HG02970 (cell line): Measurements from ENCODE around the gene PKMYT1.

Source experiments
- ATAC-seq: cut with Tn5 transposase; IDR thresholded peaks from one replicate; pipeline ENCODE4 v1.9.1; 2021; ENCODE audit warnings: mild to moderate bottlenecking, moderate library complexity, moderate number of reproducible peaks; ENCODE audit not compliant: unreplicated experiment, low FRiP score

PKMYT1 gene

GRCh38 chr16:2975161-2975795 lies 5.0 kb downstream of the PKMYT1 start:
- ATAC-seq: no peak

GRCh38 chr16:2974319-2975056 lies 5.8 kb downstream of the PKMYT1 start:
- ATAC-seq: no peak

- ATAC-seq: no peak
Observed at GRCh38 chr16:2973605-2974318, 6.5 kb downstream of the PKMYT1 start.

GRCh38 chr16:2973093-2973492 lies 7.2 kb downstream of the PKMYT1 start:
- ATAC-seq: no peak

GRCh38 chr16:2971985-2972784 lies 8.1 kb downstream of the PKMYT1 start:
- ATAC-seq: no peak

GRCh38 chr16:2971134-2971984 lies 8.9 kb downstream of the PKMYT1 start:
- no peak for ATAC-seq

- ATAC-seq: no peak
Observed at GRCh38 chr16:2970563-2970962, 9.7 kb downstream of the PKMYT1 start.

DNA sequence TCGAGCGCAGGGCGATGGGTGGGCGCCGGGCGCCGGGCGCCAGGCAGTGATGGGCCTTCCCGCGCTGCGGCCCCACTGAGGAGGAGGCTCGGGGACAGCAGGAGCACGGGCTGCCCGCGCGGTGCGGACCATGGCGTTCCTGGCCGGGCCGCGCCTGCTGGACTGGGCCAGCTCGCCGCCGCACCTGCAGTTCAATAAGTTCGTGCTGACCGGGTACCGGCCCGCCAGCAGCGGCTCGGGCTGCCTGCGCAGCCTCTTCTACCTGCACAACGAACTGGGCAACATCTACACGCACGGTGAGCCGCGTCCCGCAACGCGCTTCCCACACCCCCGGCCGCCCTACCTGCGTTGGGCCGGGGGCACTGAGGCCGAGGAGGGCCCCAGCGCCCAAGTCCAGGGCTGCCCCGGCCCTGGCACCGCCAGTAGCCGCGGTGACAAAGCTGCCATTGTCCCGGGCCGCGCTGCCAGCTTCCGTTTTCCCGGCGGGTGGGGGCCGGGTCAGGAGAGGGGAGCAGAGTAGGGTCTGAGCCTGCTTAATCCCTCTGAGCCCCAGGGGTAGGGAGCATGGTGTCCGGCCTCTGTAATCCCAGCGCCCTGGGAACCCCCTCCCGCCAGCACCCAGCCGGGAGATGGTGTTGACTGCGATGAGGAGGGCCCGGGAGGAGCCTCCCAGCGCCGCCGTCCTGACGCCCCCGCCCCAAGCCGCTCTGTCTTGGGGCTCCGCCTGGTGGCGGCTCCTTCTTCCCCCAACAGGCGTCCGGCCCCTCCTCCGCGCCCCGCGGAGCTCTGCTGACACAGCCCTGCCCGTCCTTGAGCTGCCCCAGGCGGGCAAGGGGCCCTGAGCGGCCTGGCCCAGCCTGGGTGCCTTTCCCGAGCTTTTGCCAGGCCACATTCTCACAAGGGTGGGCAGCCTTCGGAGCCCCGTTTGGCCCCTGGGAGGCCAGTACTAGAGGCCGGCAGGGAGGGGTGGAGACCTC lies 10.4 kb downstream of the PKMYT1 start:
- peak; percentile 33 for ATAC-seq

DNA sequence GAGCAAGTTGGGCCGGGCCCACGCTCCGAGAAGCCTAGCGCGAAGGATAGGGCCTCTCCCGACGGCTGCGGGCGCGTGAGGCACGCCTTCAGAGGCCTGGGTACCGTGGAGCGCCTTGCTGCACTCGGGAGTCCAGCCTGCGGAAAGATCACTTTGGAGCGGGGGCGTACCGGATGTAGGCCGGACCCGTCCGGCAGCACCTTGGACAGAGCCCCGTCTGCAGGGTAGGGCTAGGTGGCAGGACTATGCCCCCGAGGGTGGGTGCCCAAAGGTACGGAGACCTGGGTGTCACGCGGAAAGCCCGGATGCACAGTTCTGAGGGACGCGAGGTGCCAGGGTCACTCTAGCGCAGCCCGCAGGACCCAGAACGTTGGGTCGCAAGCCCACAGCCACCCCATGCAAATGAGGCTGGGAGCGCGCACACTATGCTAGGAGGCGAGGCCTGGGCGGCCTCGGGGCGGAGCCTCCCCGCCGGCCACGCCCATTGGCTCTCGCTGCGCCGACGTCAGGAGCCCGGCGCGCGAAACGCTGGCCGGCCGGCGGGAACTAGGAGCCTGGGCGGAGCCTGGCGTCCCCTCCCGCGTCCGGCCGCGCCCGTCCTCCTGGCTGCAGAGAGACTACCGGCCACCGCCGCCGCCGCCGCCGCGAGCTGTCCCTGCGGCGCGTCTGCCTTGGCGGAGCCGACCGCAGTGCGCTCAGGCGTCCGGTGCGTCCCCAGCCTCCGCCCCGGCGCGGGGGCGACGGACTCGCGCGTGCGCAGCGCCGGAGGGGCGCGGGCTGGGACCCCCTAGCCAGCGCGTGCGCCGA lies 11.3 kb downstream of the PKMYT1 start, which contains the start of gene PAQR4:
PAQR4 (plus strand) TSS at position 611 of the 807 bp plus-strand sequence. CDS start 327 bp downstream, outside the sequence.
- peak; percentile 63 for ATAC-seq

- ATAC-seq: no peak
Observed at GRCh38 chr16:2968368-2968737, 11.9 kb downstream of the PKMYT1 start.

GRCh38 chr16:2967721-2968161 lies 12.5 kb downstream of the PKMYT1 start:
- ATAC-seq: no peak

DNA sequence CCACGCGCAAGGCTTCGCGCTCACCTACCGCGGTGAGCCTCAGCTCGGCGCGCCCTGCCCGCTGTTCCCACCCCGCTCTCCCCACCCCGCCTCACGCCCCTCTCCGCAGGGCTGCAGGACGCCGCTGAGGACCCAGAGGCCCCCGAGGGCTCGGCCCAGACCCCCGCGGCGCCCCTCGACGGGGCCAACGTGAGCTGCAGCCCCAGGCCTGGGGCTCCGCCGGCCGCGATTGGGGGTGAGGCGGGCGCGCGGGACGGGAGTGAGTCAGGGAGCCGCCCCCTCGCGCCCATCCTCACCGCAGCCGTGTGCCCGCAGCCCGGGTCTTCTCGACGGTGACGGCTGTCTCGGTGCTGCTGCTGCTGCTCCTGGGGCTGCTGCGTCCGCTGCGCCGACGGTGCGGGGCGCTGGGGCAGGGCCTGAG lies 13.0 kb downstream of the PKMYT1 start:
- no peak for ATAC-seq

DNA sequence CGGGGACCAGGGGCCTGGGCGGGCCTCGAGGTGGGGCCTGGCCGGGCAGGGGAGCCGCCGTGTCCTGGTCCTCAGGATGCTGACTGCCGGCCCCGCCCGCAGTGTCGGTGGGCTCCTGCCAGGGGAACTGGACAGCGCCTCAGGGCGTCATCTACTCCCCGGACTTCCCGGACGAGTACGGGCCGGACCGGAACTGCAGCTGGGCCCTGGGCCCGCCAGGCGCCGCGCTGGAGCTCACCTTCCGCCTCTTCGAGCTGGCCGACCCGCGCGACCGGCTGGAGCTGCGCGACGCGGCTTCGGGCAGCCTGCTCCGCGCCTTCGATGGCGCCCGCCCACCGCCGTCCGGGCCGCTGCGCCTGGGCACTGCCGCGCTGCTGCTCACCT lies 13.4 kb downstream of the PKMYT1 start:
- no peak for ATAC-seq

DNA sequence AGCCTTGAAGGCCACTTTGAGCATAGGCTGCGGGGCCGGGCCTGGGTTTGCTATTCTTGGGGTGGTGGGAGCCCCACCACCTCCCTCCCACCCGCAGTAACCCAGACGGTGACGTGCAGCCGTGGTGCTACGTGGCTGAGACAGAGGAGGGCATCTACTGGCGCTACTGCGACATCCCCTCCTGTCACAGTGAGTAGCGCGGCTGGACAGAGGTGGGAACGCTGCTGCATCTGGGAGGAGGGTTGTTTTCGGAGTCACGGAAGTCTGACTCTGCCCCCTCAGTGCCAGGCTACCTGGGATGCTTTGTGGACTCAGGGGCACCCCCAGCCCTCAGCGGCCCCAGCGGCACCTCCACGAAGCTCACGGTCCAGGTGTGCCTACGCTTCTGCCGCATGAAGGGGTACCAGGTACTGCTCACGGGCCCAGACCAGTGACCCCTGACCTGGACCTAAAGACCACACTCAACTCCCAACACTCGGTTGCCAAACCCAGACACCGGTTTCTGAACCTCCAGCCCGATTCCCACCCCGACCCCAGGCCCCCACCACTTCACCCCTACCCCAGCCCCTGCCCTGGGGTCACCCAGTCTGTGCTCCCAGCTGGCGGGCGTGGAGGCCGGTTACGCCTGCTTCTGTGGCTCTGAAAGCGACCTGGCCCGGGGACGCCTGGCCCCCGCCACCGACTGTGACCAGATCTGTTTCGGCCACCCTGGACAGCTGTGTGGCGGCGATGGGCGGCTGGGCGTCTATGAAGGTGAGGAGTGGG lies 14.0 kb downstream of the PKMYT1 start:
- no peak for ATAC-seq

DNA sequence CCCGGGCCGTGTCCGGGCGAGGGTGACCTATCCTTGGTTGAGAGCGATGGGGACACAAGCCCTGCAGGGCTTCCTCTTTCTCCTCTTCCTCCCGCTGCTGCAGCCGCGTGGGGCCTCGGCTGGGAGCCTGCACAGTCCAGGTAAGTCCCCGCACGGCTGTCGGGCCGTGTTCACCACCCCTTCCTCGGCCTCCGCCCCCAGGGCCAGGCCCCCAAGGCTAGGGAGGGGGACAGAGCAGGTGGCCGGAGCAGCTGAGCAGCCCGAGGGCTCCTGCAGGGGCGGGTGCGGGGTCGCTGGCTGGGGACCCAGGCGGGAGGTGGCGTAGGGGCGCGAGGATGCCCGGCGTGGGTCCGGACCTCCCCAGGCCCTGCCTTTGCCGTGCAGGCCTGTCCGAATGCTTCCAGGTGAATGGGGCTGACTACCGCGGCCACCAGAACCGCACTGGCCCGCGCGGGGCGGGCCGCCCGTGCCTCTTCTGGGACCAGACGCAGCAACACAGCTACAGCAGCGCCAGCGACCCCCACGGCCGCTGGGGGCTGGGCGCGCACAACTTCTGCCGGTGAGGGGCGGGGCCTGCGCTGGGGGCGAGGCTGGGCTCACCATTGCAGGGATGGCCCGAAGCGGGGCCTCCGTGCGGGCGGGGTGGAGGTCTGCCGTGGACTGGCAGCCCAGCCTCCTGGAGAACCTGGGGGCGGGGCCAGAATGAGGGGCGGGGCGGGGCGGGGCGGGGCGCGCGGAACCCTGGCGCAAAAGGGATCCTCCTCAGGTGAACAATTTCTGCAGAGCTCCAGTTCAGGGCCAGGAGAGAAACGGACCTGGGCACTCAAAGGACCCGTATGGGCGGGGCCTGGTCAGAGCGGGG lies 15.5 kb downstream of the PKMYT1 start:
- no peak for ATAC-seq
